Astrocyte of the spinal cord (primary cell): ENCODE results near the gene LINC01488.

Experiments
- DNase-seq: peaks from one replicate; pipeline ENCODE4 v3.0.0; 2011; ENCODE audit warnings: low read depth, low spot score
- H3K4me3 ChIP-seq: 2 replicates; pipeline ENCODE4 v1.5.1; 2011; ENCODE audit warnings: low read depth, mild to moderate bottlenecking, low read length, moderate library complexity
- in situ Hi-C: cut with HindIII; loops from 2 replicates; pipeline ENCODE4 v1.10.0; 2017; ENCODE audit warnings: low sequenced_read_pairs
- TF ChIP-seq, protein P1 (sequence below): IDR thresholded peaks from 2 replicates; pipeline ENCODE4 v1.5.1; 2012; ENCODE audit warnings: low read depth, mild to moderate bottlenecking, low read length, inconsistent platforms

Gene LINC01488

DNA sequence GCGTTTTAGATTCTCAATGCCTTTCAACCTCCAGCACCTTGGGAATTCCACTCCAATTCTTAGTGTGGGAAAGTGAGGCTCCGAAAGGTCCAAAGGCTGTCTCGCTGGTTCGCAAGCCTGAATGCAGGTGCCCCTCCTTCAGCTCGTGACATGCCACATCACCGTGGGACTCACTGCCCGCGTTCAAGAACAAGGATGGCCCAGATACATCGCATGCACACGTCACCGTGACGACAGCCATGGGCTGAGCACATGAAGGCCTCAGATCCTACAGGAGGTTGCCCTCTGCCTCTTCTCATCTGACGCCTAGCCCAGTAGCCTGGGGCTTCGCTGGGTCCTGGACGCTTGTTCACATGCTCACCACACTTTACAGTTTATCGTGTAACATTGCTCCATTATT, 4.4 kb upstream of the LINC01488 start:
- TF ChIP-seq, protein P1, sequence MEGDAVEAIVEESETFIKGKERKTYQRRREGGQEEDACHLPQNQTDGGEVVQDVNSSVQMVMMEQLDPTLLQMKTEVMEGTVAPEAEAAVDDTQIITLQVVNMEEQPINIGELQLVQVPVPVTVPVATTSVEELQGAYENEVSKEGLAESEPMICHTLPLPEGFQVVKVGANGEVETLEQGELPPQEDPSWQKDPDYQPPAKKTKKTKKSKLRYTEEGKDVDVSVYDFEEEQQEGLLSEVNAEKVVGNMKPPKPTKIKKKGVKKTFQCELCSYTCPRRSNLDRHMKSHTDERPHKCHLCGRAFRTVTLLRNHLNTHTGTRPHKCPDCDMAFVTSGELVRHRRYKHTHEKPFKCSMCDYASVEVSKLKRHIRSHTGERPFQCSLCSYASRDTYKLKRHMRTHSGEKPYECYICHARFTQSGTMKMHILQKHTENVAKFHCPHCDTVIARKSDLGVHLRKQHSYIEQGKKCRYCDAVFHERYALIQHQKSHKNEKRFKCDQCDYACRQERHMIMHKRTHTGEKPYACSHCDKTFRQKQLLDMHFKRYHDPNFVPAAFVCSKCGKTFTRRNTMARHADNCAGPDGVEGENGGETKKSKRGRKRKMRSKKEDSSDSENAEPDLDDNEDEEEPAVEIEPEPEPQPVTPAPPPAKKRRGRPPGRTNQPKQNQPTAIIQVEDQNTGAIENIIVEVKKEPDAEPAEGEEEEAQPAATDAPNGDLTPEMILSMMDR: no peak
- in situ Hi-C loops: no loop called here
- no peak for DNase-seq
- H3K4me3 ChIP-seq: no peak overlapping the region

DNA sequence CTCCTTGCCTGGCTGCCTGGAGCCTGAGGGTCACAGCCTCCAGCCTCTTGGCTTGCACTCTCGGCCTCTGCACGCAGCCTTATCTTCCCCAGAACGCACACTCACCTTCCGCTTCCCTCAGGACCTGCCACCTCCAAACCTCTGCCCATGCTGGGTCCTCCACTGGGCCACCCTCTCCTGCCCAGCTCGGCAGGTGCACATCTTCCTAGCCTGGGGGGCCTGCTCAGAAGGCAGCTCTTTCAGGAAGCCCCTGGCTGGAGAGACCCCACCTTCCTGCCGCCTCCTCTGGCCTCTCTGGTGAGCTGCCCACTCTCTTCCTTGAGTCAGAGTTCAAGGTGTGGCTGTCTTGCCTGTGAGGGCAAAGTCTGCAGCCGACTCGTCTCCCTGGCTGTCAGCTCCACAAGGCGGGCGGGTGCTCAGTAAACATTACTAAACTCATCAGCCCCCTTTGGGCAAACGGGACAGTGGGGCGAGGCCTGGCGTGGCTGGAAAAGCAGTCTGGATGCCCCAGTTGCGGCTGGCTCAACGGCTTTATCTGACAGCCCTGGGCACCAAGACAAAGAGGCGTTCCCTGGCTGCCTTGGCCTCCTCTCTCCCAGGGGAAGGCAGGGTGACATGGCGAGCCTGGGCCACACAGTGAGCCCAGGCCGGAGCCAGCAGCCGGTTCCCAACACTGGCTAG, 1.7 kb upstream of the LINC01488 start:
- no peak for DNase-seq
- TF ChIP-seq, protein P1: no peak
- in situ Hi-C loops: no loop called here
- H3K4me3 ChIP-seq: no peak overlapping the region

DNA sequence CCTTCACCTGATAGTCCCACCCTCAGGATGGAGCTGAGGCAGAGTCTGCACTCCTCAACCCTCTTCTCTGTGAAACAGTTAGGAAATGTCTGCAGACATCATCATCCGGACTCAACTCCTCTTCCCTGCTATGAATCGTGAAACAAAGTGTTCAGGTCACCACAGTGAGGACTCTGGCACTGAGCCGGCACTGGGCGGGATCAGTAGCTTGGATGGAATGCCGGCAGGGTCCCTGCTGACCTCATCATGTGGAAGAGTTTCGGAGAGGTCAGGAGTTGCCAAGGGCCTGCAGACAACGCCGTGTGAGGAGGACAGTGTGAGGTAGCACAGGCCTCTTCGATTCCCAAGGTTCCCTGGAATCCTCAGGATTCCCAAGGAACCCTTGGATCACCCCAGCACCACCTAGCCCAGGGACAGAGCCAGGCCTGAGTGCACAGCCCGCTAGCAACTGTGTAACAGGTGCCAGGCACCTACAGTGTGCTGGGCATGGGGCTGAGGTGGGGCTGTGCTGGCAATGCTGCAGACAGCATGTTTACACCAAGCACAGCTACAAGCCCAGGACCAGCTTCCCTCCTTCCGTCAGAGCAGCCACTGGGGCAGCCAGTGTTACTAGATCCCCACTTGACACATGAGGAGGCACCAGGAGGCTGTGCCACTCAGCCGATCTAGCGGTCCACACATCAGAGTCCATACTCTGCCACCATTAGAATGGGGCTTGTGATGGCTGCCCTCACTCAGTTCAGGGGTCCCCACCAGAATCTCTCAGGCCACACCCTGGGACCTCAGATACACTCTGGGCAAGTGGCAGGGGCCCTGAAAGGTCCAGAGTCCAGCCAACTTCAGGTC, 693 bp upstream of the LINC01488 start:
- TF ChIP-seq, protein P1: no peak
- in situ Hi-C loops: no loop called here
- DNase-seq: peak; percentile 41
- H3K4me3 ChIP-seq: no peak overlapping the region

DNA sequence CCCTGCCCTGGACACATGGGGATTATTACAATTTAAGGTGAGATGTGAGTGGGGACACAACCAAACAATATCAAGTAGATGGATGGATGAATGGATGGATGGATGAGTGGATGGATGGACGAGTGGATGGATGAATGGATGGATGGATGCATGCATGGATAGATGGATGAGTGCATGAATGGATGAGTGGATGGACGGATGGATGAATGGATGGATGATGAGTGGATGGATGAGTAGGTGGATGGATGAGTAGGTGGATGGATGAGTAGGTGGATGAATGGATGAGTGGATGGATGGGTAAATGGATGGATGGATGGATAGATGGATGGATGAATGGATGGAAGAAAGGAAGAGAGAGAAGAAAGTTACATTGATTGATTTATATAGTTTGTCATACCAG, 859 bp downstream of the LINC01488 start:
- no peak overlapping the region for H3K4me3 ChIP-seq
- TF ChIP-seq, protein P1: no peak
- DNase-seq: no peak
- in situ Hi-C loops: no loop called here

DNA sequence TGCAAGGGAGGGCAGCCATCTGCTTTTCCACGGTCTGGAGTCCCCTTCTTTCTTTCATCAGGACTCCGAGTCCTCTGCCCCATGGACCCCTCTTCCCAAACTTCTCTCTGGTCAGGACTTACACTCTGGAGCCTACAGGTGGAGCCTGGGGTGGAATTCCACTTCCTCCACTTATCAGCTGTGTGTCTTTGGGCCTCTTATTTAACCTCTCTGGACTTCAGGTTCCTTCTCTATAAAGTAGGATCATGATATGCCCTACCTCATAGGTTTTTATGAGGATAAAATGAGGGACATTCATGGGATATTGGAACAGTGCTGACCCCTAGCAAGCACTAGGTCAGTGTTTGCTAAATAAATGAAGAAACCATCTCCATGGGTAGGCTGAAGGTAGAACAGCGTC, 1.7 kb downstream of the LINC01488 start:
- TF ChIP-seq, protein P1: no peak
- H3K4me3 ChIP-seq: no peak overlapping the region
- in situ Hi-C loops: no loop called here
- no peak for DNase-seq

DNA sequence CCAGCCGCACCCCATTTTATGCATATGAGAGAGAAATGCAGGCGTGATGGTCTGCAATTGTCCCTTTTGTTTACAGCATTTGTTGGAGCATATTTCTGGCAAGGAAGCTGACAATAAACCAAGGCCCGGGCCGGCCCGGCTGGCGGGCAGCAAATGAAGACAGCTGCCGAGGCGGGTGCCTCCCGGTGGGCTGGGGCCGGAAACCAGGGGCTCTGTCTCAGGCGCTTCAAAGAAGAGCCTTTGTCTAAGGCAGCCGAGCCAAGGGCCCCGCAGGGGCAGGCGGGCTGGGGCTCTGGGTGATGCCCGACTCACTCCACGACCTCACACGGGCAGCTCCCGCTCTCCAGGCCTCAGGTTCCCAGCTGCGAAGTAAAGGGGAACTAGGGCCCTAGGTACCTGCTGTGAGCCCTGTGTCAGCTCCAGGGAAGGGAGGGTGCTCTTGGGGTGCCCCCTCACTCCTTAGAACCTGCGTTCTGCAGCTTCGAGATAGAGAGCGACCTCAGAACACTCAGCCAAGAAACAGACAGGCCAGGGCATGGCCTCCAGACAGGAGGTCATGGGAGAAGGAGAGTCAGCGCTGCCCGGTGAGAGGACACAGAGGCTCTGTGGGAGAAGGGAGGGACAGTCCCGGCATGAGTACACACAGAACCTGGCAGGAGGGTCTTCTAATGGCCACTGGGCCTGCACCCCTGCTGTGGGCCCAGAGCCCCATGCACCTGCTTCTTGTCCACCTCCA, 2.4 kb downstream of the LINC01488 start:
- TF ChIP-seq, protein P1: no peak
- in situ Hi-C loops: no loop called here
- H3K4me3 ChIP-seq: no peak overlapping the region
- DNase-seq: no peak
